ENCODE data around the gene PM20D1. TPM values are rescaled to one million over a fixed set of nuclear protein-coding genes. Genes with fewer than 3 reads are reported as not detected.
"Not testable (repeated sequence)": the region's sequence is repeated elsewhere in the genome, so short reads cannot be mapped to it uniquely, and the experiment has no call there.

Gene PM20D1
- total RNA-seq, 6 donors from 2014 or later = 0.34 to 0.47 TPM; not detected in 4

GRCh38 chr1:205870236-205870635 is 20.3 kb upstream of the PM20D1 start:
- Histone ChIP-seq H3K27me3 (no peaks in the 10 kb centered on the region), H3K4me1 (no peaks in the 10 kb centered on the region), H3K27ac (no peak overlapping the region), H3K9me3 (no peaks in the 10 kb centered on the region), H3K36me3 (no peaks in the 10 kb centered on the region), H3K4me3 (no peak overlapping the region)
- no peak for DNase-seq
- WGBS, 2 donors = 59 to 78% methylated on average over 2 of the region's 2 CpGs
- ATAC-seq (ENCODE audit: low FRiP score in 2 of 2) = no peak
- TF ChIP-seq POLR2AphosphoS5 (IDR thresholded peaks at IDR 0.05) (no peak), EP300 (IDR thresholded peaks at IDR 0.05) (no peak), POLR2A (IDR thresholded peaks at IDR 0.05) (no peak)
- TF ChIP-seq, protein P1, sequence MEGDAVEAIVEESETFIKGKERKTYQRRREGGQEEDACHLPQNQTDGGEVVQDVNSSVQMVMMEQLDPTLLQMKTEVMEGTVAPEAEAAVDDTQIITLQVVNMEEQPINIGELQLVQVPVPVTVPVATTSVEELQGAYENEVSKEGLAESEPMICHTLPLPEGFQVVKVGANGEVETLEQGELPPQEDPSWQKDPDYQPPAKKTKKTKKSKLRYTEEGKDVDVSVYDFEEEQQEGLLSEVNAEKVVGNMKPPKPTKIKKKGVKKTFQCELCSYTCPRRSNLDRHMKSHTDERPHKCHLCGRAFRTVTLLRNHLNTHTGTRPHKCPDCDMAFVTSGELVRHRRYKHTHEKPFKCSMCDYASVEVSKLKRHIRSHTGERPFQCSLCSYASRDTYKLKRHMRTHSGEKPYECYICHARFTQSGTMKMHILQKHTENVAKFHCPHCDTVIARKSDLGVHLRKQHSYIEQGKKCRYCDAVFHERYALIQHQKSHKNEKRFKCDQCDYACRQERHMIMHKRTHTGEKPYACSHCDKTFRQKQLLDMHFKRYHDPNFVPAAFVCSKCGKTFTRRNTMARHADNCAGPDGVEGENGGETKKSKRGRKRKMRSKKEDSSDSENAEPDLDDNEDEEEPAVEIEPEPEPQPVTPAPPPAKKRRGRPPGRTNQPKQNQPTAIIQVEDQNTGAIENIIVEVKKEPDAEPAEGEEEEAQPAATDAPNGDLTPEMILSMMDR (IDR thresholded peaks at IDR 0.05) = no peak

GRCh38 chr1:205861540-205861939 is 11.6 kb upstream of the PM20D1 start:
- no peaks in the 10 kb centered on the region for H3K36me3 ChIP-seq
- no peak for TF ChIP-seq POLR2AphosphoS5 (IDR thresholded peaks at IDR 0.05)
- no peak for TF ChIP-seq EP300 (IDR thresholded peaks at IDR 0.05)
- no peak for TF ChIP-seq POLR2A (IDR thresholded peaks at IDR 0.05)
- TF ChIP-seq, protein P1 (IDR thresholded peaks at IDR 0.05) = no peak
- H3K9me3 ChIP-seq = peaks cover 0 to 1% (median 0%) of the 10 kb centered on the region in 4 donors
- DNase-seq = no peak
- H3K4me1 ChIP-seq = peaks cover 0 to 5% (median 0%) of the 10 kb centered on the region in 4 donors
- H3K4me3 ChIP-seq = no peak overlapping the region
- WGBS, 2 donors = 96 to 98% methylated on average over 2 of the region's 2 CpGs
- ATAC-seq (ENCODE audit: low FRiP score in 2 of 2) = no peak
- no peaks in the 10 kb centered on the region for H3K27me3 ChIP-seq
- no peak overlapping the region for H3K27ac ChIP-seq

DNA sequence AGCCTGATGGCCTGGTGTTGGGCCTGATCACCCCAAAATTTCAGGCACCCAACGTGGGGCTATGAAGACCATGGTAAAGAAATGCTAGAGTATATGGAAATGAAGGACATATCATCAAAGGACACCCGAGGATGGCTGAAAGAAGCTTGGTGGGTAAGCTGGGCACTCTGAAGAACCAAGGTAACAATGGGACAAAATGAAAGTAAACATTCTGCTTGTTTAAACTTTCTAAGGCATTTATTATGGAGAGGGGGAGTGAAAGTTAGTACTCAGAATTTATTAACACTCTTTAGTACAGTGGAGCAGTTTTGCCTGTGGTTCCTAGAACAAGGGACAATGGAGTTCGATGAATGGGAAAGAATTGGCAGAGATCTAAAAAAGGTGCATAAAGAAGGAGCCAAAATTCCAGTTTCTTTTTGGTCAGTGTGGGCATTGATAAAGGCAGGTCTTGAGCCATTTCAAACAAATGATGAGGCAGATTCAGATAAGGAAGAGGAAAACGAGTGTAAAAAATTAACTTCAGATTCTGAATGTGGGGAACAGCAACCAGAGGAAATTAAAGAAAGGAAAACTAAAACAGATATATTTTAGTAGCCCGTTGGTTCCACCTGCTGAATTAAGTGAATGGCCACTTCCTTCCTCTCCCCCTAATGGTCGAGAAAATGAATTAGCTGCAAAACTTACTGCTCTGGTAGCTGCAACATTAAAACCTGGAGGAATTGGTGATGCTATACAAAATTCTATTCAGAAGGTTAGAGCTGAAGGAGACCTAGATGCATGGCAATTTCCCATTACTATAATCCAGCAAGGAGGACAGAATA is 8.4 kb upstream of the PM20D1 start:
- H3K27ac ChIP-seq = no peak overlapping the region
- WGBS, 2 donors = 37 to 42% methylated on average over 6 of the region's 6 CpGs
- no peak overlapping the region for H3K4me3 ChIP-seq
- DNase-seq (no peak), ATAC-seq (ENCODE audit: low FRiP score in 2 of 2) (no peak)
- peaks cover 0 to 5% (median 0%) of the 10 kb centered on the region in 4 donors for H3K4me1 ChIP-seq
- TF ChIP-seq POLR2AphosphoS5 (IDR thresholded peaks at IDR 0.05) = no peak
- TF ChIP-seq, protein P1 (IDR thresholded peaks at IDR 0.05) = peak in 1 of 6 experiments; percentile 8
- no peaks in the 10 kb centered on the region for H3K36me3 ChIP-seq
- H3K9me3 ChIP-seq = peaks cover 0 to 7% (median 0%) of the 10 kb centered on the region in 4 donors
- no peaks in the 10 kb centered on the region for H3K27me3 ChIP-seq

- ATAC-seq (ENCODE audit: low FRiP score in 2 of 2); H3K9me3 ChIP-seq; H3K27ac ChIP-seq; H3K27me3 ChIP-seq; DNase-seq; H3K36me3 ChIP-seq; H3K4me1 ChIP-seq; H3K4me3 ChIP-seq: not testable (repeated sequence)
- 63 to 71% methylated on average over 2 of the region's 2 CpGs for WGBS, 2 donors
Measured at GRCh38 chr1:205857501-205857900, 7.6 kb upstream of the PM20D1 start.

GRCh38 chr1:205856433-205856832 is 6.5 kb upstream of the PM20D1 start:
- TF ChIP-seq POLR2AphosphoS5 (IDR thresholded peaks at IDR 0.05) = no peak
- no peak for TF ChIP-seq EP300 (IDR thresholded peaks at IDR 0.05)
- no peak for TF ChIP-seq POLR2A (IDR thresholded peaks at IDR 0.05)
- TF ChIP-seq, protein P1 (IDR thresholded peaks at IDR 0.05) = no peak
- H3K4me3 ChIP-seq = no peak overlapping the region
- H3K27ac ChIP-seq = no peak overlapping the region
- DNase-seq = no peak
- peaks cover 0 to 5% (median 0%) of the 10 kb centered on the region in 4 donors for H3K4me1 ChIP-seq
- H3K36me3 ChIP-seq = no peaks in the 10 kb centered on the region
- peaks cover 0 to 7% (median 2%) of the 10 kb centered on the region in 4 donors for H3K9me3 ChIP-seq
- H3K27me3 ChIP-seq = no peaks in the 10 kb centered on the region
- no peak for ATAC-seq (ENCODE audit: low FRiP score in 2 of 2)
